ENCODE results near the gene CAMKMT. TPM values are rescaled to one million over a fixed set of nuclear protein-coding genes. Genes with fewer than 3 reads are reported as not detected.

The CAMKMT gene
- total and polyA plus RNA-seq, 10 donors = 4.1 to 26.1 (median 11.0) TPM

DNA sequence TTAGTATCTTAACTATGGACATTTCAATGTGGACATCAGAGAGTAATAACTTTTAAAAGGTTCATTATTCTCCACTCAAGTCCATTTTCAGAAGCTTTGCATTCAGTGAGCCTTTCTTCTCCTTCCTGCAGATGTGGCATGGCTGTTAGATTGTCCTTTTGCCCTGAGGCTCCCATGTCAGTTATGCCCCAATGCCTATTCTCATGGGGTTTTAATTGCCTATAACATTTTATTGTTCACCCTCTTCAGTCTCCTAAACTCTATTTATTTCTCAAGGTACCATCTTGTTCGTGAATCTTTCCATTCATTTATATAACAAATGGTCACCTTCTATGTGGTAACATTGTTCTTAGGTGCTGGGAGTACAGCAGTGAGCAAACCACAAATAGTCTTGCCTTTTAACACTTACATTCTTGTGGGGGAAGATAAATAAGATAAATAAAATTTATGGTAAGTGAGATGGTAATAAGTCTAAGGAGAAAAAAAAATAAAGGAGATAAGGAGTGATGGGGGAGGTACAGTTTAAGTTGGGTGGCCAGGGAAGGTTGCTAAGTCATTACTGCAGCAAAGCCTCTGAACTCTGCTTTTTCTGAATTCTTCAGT lies 301.8 kb downstream of the CAMKMT start:
- intact Hi-C loops (cut with DNase I; ENCODE audit: low total_unique reads) = no loop called here
- Histone ChIP-seq H3K36me3 (no peaks in the 10 kb centered on the region), H3K9me3 (no peaks in the 10 kb centered on the region), H3K4me1 (no peaks in the 10 kb centered on the region), H3K4me3 (no peak overlapping the region), H3K27me3 (replicated peaks in 1 of 7) (no peaks in the 10 kb centered on the region), H3K27ac (no peak overlapping the region)
- TF ChIP-seq, protein P1, sequence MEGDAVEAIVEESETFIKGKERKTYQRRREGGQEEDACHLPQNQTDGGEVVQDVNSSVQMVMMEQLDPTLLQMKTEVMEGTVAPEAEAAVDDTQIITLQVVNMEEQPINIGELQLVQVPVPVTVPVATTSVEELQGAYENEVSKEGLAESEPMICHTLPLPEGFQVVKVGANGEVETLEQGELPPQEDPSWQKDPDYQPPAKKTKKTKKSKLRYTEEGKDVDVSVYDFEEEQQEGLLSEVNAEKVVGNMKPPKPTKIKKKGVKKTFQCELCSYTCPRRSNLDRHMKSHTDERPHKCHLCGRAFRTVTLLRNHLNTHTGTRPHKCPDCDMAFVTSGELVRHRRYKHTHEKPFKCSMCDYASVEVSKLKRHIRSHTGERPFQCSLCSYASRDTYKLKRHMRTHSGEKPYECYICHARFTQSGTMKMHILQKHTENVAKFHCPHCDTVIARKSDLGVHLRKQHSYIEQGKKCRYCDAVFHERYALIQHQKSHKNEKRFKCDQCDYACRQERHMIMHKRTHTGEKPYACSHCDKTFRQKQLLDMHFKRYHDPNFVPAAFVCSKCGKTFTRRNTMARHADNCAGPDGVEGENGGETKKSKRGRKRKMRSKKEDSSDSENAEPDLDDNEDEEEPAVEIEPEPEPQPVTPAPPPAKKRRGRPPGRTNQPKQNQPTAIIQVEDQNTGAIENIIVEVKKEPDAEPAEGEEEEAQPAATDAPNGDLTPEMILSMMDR (IDR thresholded peaks at IDR 0.05 in 8 of 11, conservative IDR thresholded peaks at IDR 0.05 in 3 of 11) = no peak
- no peak for TF ChIP-seq POLR2A (IDR thresholded peaks at IDR 0.05)
- TF ChIP-seq POLR2AphosphoS5 (IDR thresholded peaks at IDR 0.05) = no peak
- no peak for DNase-seq
- WGBS, 5 donors = 79 to 93% (median 86%) methylated on average over 1 of the region's 1 CpG

DNA sequence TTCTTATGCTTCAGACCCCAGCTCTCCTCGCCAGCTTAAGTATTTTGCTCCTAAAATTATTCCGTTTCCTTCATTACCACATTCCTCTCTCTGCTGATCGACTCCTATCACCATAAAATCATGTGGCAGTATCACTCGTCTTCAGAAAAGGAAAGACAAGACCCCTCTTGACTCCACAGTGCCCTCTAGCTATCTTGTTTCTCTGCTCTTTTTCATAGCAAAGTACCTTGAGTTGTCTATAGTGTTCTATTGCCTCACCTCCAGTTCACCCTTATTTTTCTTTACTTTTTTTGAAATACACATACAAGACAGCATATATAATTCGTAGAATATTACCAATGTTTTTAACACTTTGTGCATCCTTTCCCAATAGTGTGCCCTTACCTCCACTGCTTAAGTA lies 306.6 kb downstream of the CAMKMT start:
- no peaks in the 10 kb centered on the region for H3K27me3 ChIP-seq (replicated peaks in 1 of 7)
- no peak for DNase-seq
- H3K4me3 ChIP-seq = no peak overlapping the region
- H3K9me3 ChIP-seq = no peaks in the 10 kb centered on the region
- H3K27ac ChIP-seq = no peak overlapping the region
- intact Hi-C loops (cut with DNase I; ENCODE audit: low total_unique reads) = no loop called here
- TF ChIP-seq, protein P1 (IDR thresholded peaks at IDR 0.05 in 8 of 11, conservative IDR thresholded peaks at IDR 0.05 in 3 of 11) = no peak
- TF ChIP-seq POLR2A (IDR thresholded peaks at IDR 0.05) (no peak), POLR2AphosphoS5 (IDR thresholded peaks at IDR 0.05) (no peak)
- 71 to 77% (median 74%) methylated on average over 5 of the region's 5 CpGs for WGBS, 5 donors
- H3K4me1 ChIP-seq = no peaks in the 10 kb centered on the region
- H3K36me3 ChIP-seq = no peaks in the 10 kb centered on the region

DNA sequence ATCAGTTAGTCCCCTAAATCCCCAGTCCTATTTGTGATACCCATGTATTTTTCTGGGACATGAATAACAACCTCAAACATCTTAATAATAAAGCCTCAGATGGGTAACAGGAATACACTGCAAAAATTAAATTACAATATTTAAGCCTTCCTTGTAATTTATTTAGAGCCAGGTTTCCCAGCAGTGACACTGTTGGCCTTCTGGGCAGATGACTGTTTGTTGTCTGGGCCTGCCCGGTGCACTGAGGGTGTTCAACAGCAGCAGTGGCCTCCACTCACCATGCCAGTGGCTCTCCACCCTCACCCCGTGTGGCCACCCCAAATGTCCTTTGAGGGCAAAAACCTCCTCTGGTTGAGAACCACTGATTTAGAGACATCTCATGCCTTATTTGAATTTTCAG lies 309.5 kb downstream of the CAMKMT start:
- H3K4me3 ChIP-seq = no peak overlapping the region
- intact Hi-C loops (cut with DNase I; ENCODE audit: low total_unique reads) = no loop called here
- H3K4me1 ChIP-seq = no peaks in the 10 kb centered on the region
- no peaks in the 10 kb centered on the region for H3K9me3 ChIP-seq
- H3K27ac ChIP-seq = no peak overlapping the region
- H3K36me3 ChIP-seq = no peaks in the 10 kb centered on the region
- 90 to 95% (median 93%) methylated on average over 2 of the region's 2 CpGs for WGBS, 5 donors
- TF ChIP-seq, protein P1 (IDR thresholded peaks at IDR 0.05 in 8 of 11, conservative IDR thresholded peaks at IDR 0.05 in 3 of 11) = no peak
- TF ChIP-seq POLR2A (IDR thresholded peaks at IDR 0.05) (no peak), POLR2AphosphoS5 (IDR thresholded peaks at IDR 0.05) (no peak)
- H3K27me3 ChIP-seq (replicated peaks in 1 of 7) = no peaks in the 10 kb centered on the region
- no peak for DNase-seq

DNA sequence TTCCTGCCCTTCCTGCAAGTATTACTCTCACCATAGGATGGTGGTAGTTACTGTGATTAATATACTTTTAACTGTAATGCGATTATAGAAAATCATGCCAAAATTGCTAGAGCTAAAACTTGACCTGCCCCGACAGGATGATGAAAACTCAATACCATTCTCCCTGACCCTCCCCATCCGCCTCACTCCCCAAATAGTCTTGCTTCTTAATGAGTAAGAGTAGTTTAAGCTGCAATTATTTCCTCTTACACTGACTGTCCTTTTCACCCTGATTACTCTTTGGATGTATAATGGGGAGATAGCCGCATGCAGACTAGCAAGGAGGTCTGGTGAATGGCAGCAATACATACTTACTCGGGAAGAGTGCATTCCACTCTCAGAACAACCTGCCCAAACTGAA lies 310.2 kb downstream of the CAMKMT start:
- Histone ChIP-seq H3K27me3 (replicated peaks in 1 of 7) (no peaks in the 10 kb centered on the region), H3K27ac (no peak overlapping the region), H3K4me3 (no peak overlapping the region), H3K36me3 (no peaks in the 10 kb centered on the region), H3K4me1 (no peaks in the 10 kb centered on the region), H3K9me3 (no peaks in the 10 kb centered on the region)
- TF ChIP-seq POLR2AphosphoS5 (IDR thresholded peaks at IDR 0.05) = no peak
- TF ChIP-seq, protein P1 (IDR thresholded peaks at IDR 0.05 in 8 of 11, conservative IDR thresholded peaks at IDR 0.05 in 3 of 11) = no peak
- no peak for TF ChIP-seq POLR2A (IDR thresholded peaks at IDR 0.05)
- no peak for DNase-seq
- intact Hi-C loops (cut with DNase I; ENCODE audit: low total_unique reads) = no loop called here
- 87 to 96% (median 91%) methylated on average over 5 of the region's 5 CpGs for WGBS, 5 donors

Measured in spleen (tissue), 11 donors.